Natural killer cell (primary cell): Measurements from ENCODE around the gene OR6X1. TPM values are rescaled to one million over a fixed set of nuclear protein-coding genes. Genes with fewer than 3 reads are reported as not detected.

Experiments
- ATAC-seq, 3 donors: fragments of 150-1000 bp in 2 of 3; fragments of 200-7000 bp in 1 of 3; cut with Tn5 transposase; 1 replicate in 1 of 3; 2 replicates in 2 of 3; pipeline ENCODE4 v1.10.0; 2021; ENCODE audit warnings: mild to moderate bottlenecking in 2 of 3, moderate library complexity in 2 of 3
- DNase-seq, 2 donors: peaks; one replicate each; pipeline versions ENCODE4 v3.0.0 to v3.0.0-alpha.2; 2013 to 2021; ENCODE audit warnings: mixed read lengths in 1 of 2
- H3K27ac ChIP-seq: one replicate; pipeline ENCODE4 v1.5.1; 2013; ENCODE audit warnings: mild to moderate bottlenecking, low read length
- H3K27me3 ChIP-seq: one replicate; pipeline ENCODE4 v1.6.1; 2013; ENCODE audit warnings: low read length; ENCODE audit not compliant: control insufficient read depth, insufficient read depth
- H3K36me3 ChIP-seq: one replicate; pipeline ENCODE4 v1.6.1; 2013; ENCODE audit warnings: low read length; ENCODE audit not compliant: control insufficient read depth, insufficient read depth
- H3K4me1 ChIP-seq: one replicate; pipeline ENCODE4 v1.6.1; 2013; ENCODE audit warnings: low read length; ENCODE audit not compliant: control insufficient read depth, insufficient read depth
- H3K4me3 ChIP-seq: one replicate; pipeline ENCODE4 v1.5.1; 2013; ENCODE audit warnings: low read length
- H3K9me3 ChIP-seq: one replicate; pipeline ENCODE4 v1.6.1; 2013; ENCODE audit warnings: low read length; ENCODE audit not compliant: control insufficient read depth, insufficient read depth
- H3K27ac Mint-ChIP-seq, 2 donors: one replicate each; pipeline ENCODE4 v1.8.0; 2022; ENCODE audit warnings: mild to moderate bottlenecking in 2 of 2, mixed read lengths in 2 of 2, moderate library complexity in 1 of 2
- H3K27me3 Mint-ChIP-seq, 2 donors: one replicate each; pipeline ENCODE4 v1.8.0; 2022; ENCODE audit warnings: low read depth in 2 of 2, mixed read lengths in 2 of 2
- H3K36me3 Mint-ChIP-seq: one replicate; pipeline ENCODE4 v1.8.0; 2022; ENCODE audit warnings: mixed read lengths
- H3K4me1 Mint-ChIP-seq, 2 donors: one replicate each; pipeline ENCODE4 v1.8.0; 2022; ENCODE audit warnings: mixed read lengths in 2 of 2
- H3K4me3 Mint-ChIP-seq: one replicate; pipeline ENCODE4 v1.8.0; 2022; ENCODE audit warnings: mild to moderate bottlenecking, moderate library complexity, mixed read lengths
- H3K9me3 Mint-ChIP-seq, 2 donors: one replicate each; pipeline ENCODE4 v1.8.0; 2022; ENCODE audit warnings: mixed read lengths in 2 of 2
- WGBS: methylation state at CpG from one replicate; pipeline ENCODE4 v1.1.7; 2013; ENCODE audit warnings: missing lambda C conversion rate; ENCODE audit not compliant: insufficient coverage; 5-methylcytosine and 5-hydroxymethylcytosine counted together
- intact Hi-C: fragments of 100-400 bp; cut with micrococcal nuclease; formaldehyde crosslinking; loops from one replicate; pipeline ENCODE4 v1.14.2; 2022
- total RNA-seq, 4 donors: library from RNA; stranded (reverse); fragments of 120-200 nt in 1 of 4; gene quantifications; one replicate each; pipeline versions ENCODE4 v1.2.3 to v1.2.4, GENCODE V29; 2013 to 2022
- TF ChIP-seq, protein P1 (sequence below): fragments of 200-600 bp; IDR thresholded peaks from one replicate; pipeline ENCODE4 v1.8.0; 2022; ENCODE audit warnings: antibody characterized with exemption

OR6X1 gene
- total RNA-seq, 3 donors from 2014 or later (not counting 1 experiment from before 2014, with no cell fraction given) = not detected

DNA sequence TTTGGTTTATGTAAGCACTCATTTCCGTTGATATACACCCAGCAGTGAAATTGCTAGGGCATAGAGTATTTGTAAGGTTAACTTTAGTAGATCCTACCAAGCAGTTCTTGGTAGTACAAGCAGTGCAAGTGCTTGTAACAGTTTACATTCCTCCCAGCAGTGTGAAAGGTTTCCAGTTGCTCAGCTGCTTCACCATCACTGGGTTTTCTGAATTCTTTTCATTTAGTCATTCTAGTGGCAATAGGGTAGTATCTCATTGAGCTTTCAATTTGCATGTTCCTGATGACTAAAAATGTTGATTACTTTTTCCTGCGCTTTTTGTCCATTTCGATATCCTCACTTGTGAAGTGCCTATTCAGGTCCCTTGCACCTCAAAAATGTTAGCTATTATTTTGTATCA lies 47.1 kb downstream of the OR6X1 start:
- Mint-ChIP-seq H3K27ac (no peak overlapping the region), H3K9me3 (no peaks in the 10 kb centered on the region), H3K4me3 (no peak overlapping the region), H3K27me3 (peaks cover 0 to 12% of the 10 kb centered on the region in 2 donors), H3K36me3 (no peaks in the 10 kb centered on the region), H3K4me1 (no peaks in the 10 kb centered on the region)
- no peak overlapping the region for H3K4me3 ChIP-seq
- H3K4me1 ChIP-seq = no peaks in the 10 kb centered on the region
- H3K27me3 ChIP-seq = no peaks in the 10 kb centered on the region
- H3K27ac ChIP-seq = no peak overlapping the region
- no peak for ATAC-seq
- WGBS = 96% methylated on average over 3 of the region's 3 CpGs
- H3K9me3 ChIP-seq = no peaks in the 10 kb centered on the region
- no peaks in the 10 kb centered on the region for H3K36me3 ChIP-seq
- DNase-seq = no peak
- intact Hi-C loops = loop anchor here (1.0 to 2.0 kb wide), 2 partner anchors 66 to 126 kb away; no protein-coding TSS in a partner anchor
- TF ChIP-seq, protein P1, sequence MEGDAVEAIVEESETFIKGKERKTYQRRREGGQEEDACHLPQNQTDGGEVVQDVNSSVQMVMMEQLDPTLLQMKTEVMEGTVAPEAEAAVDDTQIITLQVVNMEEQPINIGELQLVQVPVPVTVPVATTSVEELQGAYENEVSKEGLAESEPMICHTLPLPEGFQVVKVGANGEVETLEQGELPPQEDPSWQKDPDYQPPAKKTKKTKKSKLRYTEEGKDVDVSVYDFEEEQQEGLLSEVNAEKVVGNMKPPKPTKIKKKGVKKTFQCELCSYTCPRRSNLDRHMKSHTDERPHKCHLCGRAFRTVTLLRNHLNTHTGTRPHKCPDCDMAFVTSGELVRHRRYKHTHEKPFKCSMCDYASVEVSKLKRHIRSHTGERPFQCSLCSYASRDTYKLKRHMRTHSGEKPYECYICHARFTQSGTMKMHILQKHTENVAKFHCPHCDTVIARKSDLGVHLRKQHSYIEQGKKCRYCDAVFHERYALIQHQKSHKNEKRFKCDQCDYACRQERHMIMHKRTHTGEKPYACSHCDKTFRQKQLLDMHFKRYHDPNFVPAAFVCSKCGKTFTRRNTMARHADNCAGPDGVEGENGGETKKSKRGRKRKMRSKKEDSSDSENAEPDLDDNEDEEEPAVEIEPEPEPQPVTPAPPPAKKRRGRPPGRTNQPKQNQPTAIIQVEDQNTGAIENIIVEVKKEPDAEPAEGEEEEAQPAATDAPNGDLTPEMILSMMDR = no peak

GRCh38 chr11:123704341-123704740 lies 50.0 kb downstream of the OR6X1 start:
- no peak overlapping the region for H3K4me3 Mint-ChIP-seq
- H3K4me1 Mint-ChIP-seq = no peaks in the 10 kb centered on the region
- H3K27ac ChIP-seq = no peak overlapping the region
- no peaks in the 10 kb centered on the region for H3K36me3 Mint-ChIP-seq
- TF ChIP-seq, protein P1 = no peak
- H3K36me3 ChIP-seq = no peaks in the 10 kb centered on the region
- H3K4me3 ChIP-seq = no peak overlapping the region
- ATAC-seq (no peak), DNase-seq (no peak)
- H3K9me3 Mint-ChIP-seq = no peaks in the 10 kb centered on the region
- intact Hi-C loops = no loop called here
- H3K27me3 Mint-ChIP-seq = peaks cover 0 to 6% of the 10 kb centered on the region in 2 donors
- no peaks in the 10 kb centered on the region for H3K9me3 ChIP-seq
- H3K27ac Mint-ChIP-seq = no peak overlapping the region
- H3K27me3 ChIP-seq = no peaks in the 10 kb centered on the region
- no peaks in the 10 kb centered on the region for H3K4me1 ChIP-seq
- 87% methylated on average over 3 of the region's 3 CpGs for WGBS

Other genes with a start within 250 kb of the OR6X1 start
- gene SCN3B, start 99.9 kb downstream of the OR6X1 start, total RNA-seq = not detected
- 10 to 100 TPM in 2 of 3 donors, 1 to 10 TPM in 1; 6.8 to 12.6 (median 10.7) TPM for gene ZNF202, start 12.9 kb downstream of the OR6X1 start, total RNA-seq
- gene OR6M1, start 51.8 kb upstream of the OR6X1 start, total RNA-seq = not detected
- not detected for gene TMEM225, start 131.2 kb upstream of the OR6X1 start, total RNA-seq
- gene OR8D4, start 147.6 kb upstream of the OR6X1 start, total RNA-seq = not detected
- gene OR4D5, start 185.1 kb upstream of the OR6X1 start, total RNA-seq = not detected
- gene OR6T1, start 189.3 kb upstream of the OR6X1 start, total RNA-seq = not detected
- gene OR10S1, start 223.3 kb upstream of the OR6X1 start, total RNA-seq = not detected
- not detected for gene OR10G6, start 240.6 kb upstream of the OR6X1 start, total RNA-seq